A549 (cell line): ENCODE results near the gene SORCS1. TPM values are rescaled to one million over a fixed set of nuclear protein-coding genes. Genes with fewer than 3 reads are reported as not detected.

Experiments used
- ATAC-seq, 2 experiments: fragments of 200-7000 bp in 1 of 2; fragments of >200 bp in 1 of 2; cut with Nextera tagmentation in 1 of 2; cut with Tn5 transposase in 1 of 2; 3 replicates each; pipeline versions ENCODE4 v1.8.0 to v1.9.1; 2018 to 2020; ENCODE audit warnings: mild to moderate bottlenecking in 1 of 2, moderate library complexity in 1 of 2
- CTCF ChIA-PET: fragments of 300-600 bp; sonication (Branson Sonifier 250); formaldehyde crosslinking; extraction: SDS; loops from one replicate; lab custom pipeline; 2021; ENCODE audit warnings: antibody characterized with exemption, inconsistent platforms; lab: Yijun Ruan, JAX
- POLR2A ChIA-PET: fragments of 350-600 bp; formaldehyde crosslinking; extraction: SDS; loops from one replicate; lab custom pipeline; 2021; ENCODE audit warnings: antibody characterized with exemption, inconsistent platforms; lab: Yijun Ruan, JAX
- DNase-seq, 2 experiments: peaks; one replicate each; pipeline versions ENCODE4 v3.0.0 to v3.0.0-alpha.2; 2011 to 2016; ENCODE audit warnings: low read depth in 1 of 2, low spot score in 1 of 2
- FAIRE-seq: peaks from 2 replicates; lab custom pipeline; 2011; peaks lifted over from hg19 to GRCh38; lab: Jason Lieb, UNC
- H3K27ac ChIP-seq, 2 experiments: fragments of >200 bp; sonication (Bioruptor Twin); formaldehyde crosslinking; 3 replicates each; pipeline ENCODE4 v1.5.1; 2016 to 2017
- H3K4me1 ChIP-seq: fragments of >200 bp; sonication (Bioruptor Twin); formaldehyde crosslinking; 3 replicates; pipeline ENCODE4 v1.6.1; 2016
- H3K4me2 ChIP-seq: fragments of >200 bp; sonication (Bioruptor Twin); formaldehyde crosslinking; 3 replicates; pipeline ENCODE4 v1.6.1; 2016
- H3K4me3 ChIP-seq: fragments of >200 bp; sonication (Bioruptor Twin); formaldehyde crosslinking; 3 replicates; pipeline ENCODE4 v1.5.1; 2016
- H3K9me3 ChIP-seq: fragments of >200 bp; sonication (Bioruptor Twin); formaldehyde crosslinking; 3 replicates; pipeline ENCODE4 v1.6.1; 2016
- CHD2 ChIP-seq: fragments of 150-350 bp; IDR thresholded peaks from 2 replicates; pipeline ENCODE4 v1.6.1; 2014; ENCODE audit warnings: low read length; ENCODE audit not compliant: partially characterized antibody
- EHF ChIP-seq: fragments of 250-450 bp; sonication (Bioruptor Pico); IDR thresholded peaks from 2 replicates; pipeline ENCODE4 v1.5.0; 2020; ENCODE audit warnings: mild to moderate bottlenecking
- EHMT2 ChIP-seq: fragments of 200-600 bp; sonication (generic); IDR thresholded peaks from 2 replicates; pipeline ENCODE4 v1.6.1; 2016; ENCODE audit warnings: antibody characterized with exemption, low read depth, mild to moderate bottlenecking, moderate library complexity
- HDAC2 ChIP-seq: fragments of 200-600 bp; sonication (generic); IDR thresholded peaks from 2 replicates; pipeline ENCODE4 v1.6.1; 2016
- HEYL ChIP-seq: fragments of 250-450 bp; sonication (Bioruptor Pico); IDR thresholded peaks from 2 replicates; pipeline ENCODE4 v1.8.0; 2021; ENCODE audit warnings: mild to moderate bottlenecking, moderate library complexity
- HOXB5 ChIP-seq: fragments of 250-450 bp; sonication (Bioruptor Pico); IDR thresholded peaks from 2 replicates; pipeline ENCODE4 v1.5.0; 2020; ENCODE audit warnings: mild to moderate bottlenecking, moderate library complexity
- KDM1A ChIP-seq: fragments of 200-600 bp; sonication (generic); IDR thresholded peaks from 2 replicates; pipeline ENCODE4 v1.6.1; 2016; ENCODE audit warnings: low read depth, mild to moderate bottlenecking
- KDM5A ChIP-seq: fragments of 200-600 bp; sonication (generic); IDR thresholded peaks from 2 replicates; pipeline ENCODE4 v1.6.1; 2016; ENCODE audit warnings: antibody characterized with exemption, mild to moderate bottlenecking
- MAFK ChIP-seq: fragments of 450-650 bp; IDR thresholded peaks from 2 replicates; pipeline ENCODE4 v1.6.1; 2014; ENCODE audit not compliant: partially characterized antibody
- PHF8 ChIP-seq: fragments of 200-600 bp; sonication (generic); IDR thresholded peaks from 2 replicates; pipeline ENCODE4 v1.6.1; 2016; ENCODE audit warnings: low read depth, mild to moderate bottlenecking, antibody characterized with exemption, moderate library complexity, borderline replicate concordance
- POLR2AphosphoS2 ChIP-seq: conservative IDR thresholded peaks from 2 replicates; pipeline ENCODE4 v1.6.1; 2012; ENCODE audit warnings: low read length, improper control_type of control experiment, inconsistent platforms
- RAD21 ChIP-seq, 2 experiments: fragments of >200 bp in 1 of 2; sonication (Bioruptor Twin) in 1 of 2; formaldehyde crosslinking in 1 of 2; IDR thresholded peaks in 1 of 2; conservative IDR thresholded peaks in 1 of 2; 2 replicates in 1 of 2; 3 replicates in 1 of 2; pipeline ENCODE4 v1.6.1; 2012 to 2018; ENCODE audit warnings: inconsistent platforms in 1 of 2
- TFCP2L1 ChIP-seq: fragments of 250-450 bp; sonication (Bioruptor Pico); IDR thresholded peaks from 2 replicates; pipeline ENCODE4 v1.5.0; 2021; ENCODE audit warnings: mild to moderate bottlenecking
- WGBS: methylation state at CpG from one replicate; pipeline ENCODE4 v1.1.6; 2017; ENCODE audit errors: missing lambda C conversion rate; 5-methylcytosine and 5-hydroxymethylcytosine counted together
- polyA plus RNA-seq, 4 experiments: library from polyadenylated mRNA; depleted of rRNA in 3 of 4; stranded (reverse); fragments of >200 nt; fragmentation: RNase III in 1 of 4; extraction: RNeasy Plus Mini Kit Qiagen cat#74134 plus additional on column Dnase treatment in 1 of 4; gene quantifications; 2 replicates in 3 of 4; 3 replicates in 1 of 4; pipeline ENCODE4 v1.2.3, GENCODE V29; 2011 to 2017
- TF ChIP-seq, protein P1 (sequence below): IDR thresholded peaks from 2 replicates; pipeline ENCODE4 v1.6.1; 2012
- TF ChIP-seq, protein P2 (sequence below): IDR thresholded peaks from 2 replicates; pipeline ENCODE4 v1.6.1; 2012
- TF ChIP-seq, protein P3 (sequence below): fragments of >200 bp; sonication (Bioruptor Twin); formaldehyde crosslinking; IDR thresholded peaks from 2 replicates; pipeline ENCODE4 v1.6.1; 2016
- TF ChIP-seq, protein P4 (sequence below): fragments of >200 bp; sonication (Bioruptor Twin); formaldehyde crosslinking; IDR thresholded peaks from 3 replicates; pipeline ENCODE4 v1.5.1; 2016

SORCS1 gene
- polyA plus RNA-seq, 2 of the 4 experiments (the other 2 are of a cell fraction), result not detected

DNA sequence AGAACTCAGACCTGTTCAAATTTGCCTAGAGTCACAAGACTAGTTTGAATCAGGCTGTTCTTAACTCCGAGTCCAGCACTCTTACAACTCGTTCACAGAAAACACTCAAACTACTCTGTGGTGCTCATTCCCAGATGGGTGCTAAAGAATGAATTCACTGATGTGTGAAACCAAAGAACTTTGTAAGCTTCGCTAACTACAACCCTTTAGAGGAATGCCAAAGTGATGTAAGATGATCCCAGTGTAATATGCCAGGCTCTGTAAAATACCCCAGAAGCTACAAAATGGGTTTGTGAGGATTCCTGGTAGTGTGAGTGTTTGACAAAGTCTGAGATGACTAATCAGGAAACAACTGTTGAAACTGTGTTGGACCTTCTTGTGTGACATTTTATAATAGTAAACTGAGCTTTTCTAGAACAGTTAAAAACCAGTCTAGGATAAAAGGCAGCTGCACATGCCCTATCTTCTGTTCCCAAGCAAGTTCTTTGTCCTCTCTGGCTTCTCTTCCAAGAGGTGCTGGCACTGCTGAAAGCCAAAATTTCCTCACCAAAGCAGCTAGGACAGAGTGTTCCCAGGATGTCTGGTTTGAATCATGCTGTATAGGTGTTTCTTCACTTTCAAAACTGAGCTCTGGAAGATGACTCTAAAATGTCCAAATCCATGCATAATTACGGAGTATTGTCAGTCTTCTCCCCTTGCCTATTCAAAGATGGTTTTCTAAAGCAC is 527.6 kb downstream of the SORCS1 start:
- ATAC-seq (no peak), FAIRE-seq (no peak), DNase-seq (no peak)
- Histone ChIP-seq H3K27ac (no peak overlapping the region), H3K4me2 (no peak overlapping the region), H3K4me3 (no peak overlapping the region), H3K9me3 (no peaks in the 10 kb centered on the region), H3K4me1 (no peaks in the 10 kb centered on the region)
- ChIA-PET CTCF (interaction anchor here (0.8 kb wide), 1 partner anchor 12 kb away, joined by 5 read pairs; no protein-coding TSS in a partner anchor), POLR2A (no interaction called here)
- 0% methylated on average over 4 of the region's 4 CpGs for WGBS
- TF ChIP-seq HOXB5 (CRISPR knock-in tag) (no peak), KDM1A (no peak), POLR2AphosphoS2 (no peak), TFCP2L1 (CRISPR knock-in tag) (no peak), RAD21 (conservative IDR thresholded peaks at IDR 0.05 in 1 of 2, IDR thresholded peaks at IDR 0.05 in 1 of 2) (no peak), CHD2 (no peak), HDAC2 (no peak), EHMT2 (no peak)
- TF ChIP-seq, protein P1, sequence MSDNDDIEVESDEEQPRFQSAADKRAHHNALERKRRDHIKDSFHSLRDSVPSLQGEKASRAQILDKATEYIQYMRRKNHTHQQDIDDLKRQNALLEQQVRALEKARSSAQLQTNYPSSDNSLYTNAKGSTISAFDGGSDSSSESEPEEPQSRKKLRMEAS, result no peak

GRCh38 chr10:106635947-106636346 is 528.6 kb downstream of the SORCS1 start:
- H3K4me3 ChIP-seq, result no peak overlapping the region
- no peak overlapping the region for H3K27ac ChIP-seq
- no peak for TF ChIP-seq EHF (CRISPR knock-in tag)
- no peak for TF ChIP-seq HEYL (CRISPR knock-in tag)
- TF ChIP-seq PHF8, result no peak
- TF ChIP-seq EHMT2, result no peak
- TF ChIP-seq, protein P2, sequence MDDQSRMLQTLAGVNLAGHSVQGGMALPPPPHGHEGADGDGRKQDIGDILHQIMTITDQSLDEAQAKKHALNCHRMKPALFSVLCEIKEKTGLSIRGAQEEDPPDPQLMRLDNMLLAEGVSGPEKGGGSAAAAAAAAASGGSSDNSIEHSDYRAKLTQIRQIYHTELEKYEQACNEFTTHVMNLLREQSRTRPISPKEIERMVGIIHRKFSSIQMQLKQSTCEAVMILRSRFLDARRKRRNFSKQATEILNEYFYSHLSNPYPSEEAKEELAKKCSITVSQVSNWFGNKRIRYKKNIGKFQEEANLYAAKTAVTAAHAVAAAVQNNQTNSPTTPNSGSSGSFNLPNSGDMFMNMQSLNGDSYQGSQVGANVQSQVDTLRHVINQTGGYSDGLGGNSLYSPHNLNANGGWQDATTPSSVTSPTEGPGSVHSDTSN, result no peak
- no peak for TF ChIP-seq KDM5A
- TF ChIP-seq, protein P3, sequence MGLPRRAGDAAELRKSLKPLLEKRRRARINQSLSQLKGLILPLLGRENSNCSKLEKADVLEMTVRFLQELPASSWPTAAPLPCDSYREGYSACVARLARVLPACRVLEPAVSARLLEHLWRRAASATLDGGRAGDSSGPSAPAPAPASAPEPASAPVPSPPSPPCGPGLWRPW, result no peak
- TF ChIP-seq RAD21 (conservative IDR thresholded peaks at IDR 0.05 in 1 of 2, IDR thresholded peaks at IDR 0.05 in 1 of 2), result no peak
- H3K4me1 ChIP-seq, result no peaks in the 10 kb centered on the region
- under 1% methylated on average over 6 of the region's 6 CpGs for WGBS
- ChIA-PET POLR2A (no interaction called here), CTCF (no interaction called here)
- no peak overlapping the region for H3K4me2 ChIP-seq
- no peak for FAIRE-seq
- no peak for DNase-seq
- no peak for ATAC-seq
- H3K9me3 ChIP-seq, result no peaks in the 10 kb centered on the region

- Histone ChIP-seq H3K4me3 (no peak overlapping the region), H3K4me1 (no peaks in the 10 kb centered on the region), H3K9me3 (no peaks in the 10 kb centered on the region), H3K4me2 (no peak overlapping the region), H3K27ac (no peak overlapping the region)
- 3% methylated on average over 3 of the region's 3 CpGs for WGBS
- ATAC-seq, result no peak
- CTCF ChIA-PET, result no interaction called here
- POLR2A ChIA-PET, result no interaction called here
- FAIRE-seq, result no peak
- DNase-seq, result no peak
- no peak for TF ChIP-seq MAFK
- TF ChIP-seq, protein P4, sequence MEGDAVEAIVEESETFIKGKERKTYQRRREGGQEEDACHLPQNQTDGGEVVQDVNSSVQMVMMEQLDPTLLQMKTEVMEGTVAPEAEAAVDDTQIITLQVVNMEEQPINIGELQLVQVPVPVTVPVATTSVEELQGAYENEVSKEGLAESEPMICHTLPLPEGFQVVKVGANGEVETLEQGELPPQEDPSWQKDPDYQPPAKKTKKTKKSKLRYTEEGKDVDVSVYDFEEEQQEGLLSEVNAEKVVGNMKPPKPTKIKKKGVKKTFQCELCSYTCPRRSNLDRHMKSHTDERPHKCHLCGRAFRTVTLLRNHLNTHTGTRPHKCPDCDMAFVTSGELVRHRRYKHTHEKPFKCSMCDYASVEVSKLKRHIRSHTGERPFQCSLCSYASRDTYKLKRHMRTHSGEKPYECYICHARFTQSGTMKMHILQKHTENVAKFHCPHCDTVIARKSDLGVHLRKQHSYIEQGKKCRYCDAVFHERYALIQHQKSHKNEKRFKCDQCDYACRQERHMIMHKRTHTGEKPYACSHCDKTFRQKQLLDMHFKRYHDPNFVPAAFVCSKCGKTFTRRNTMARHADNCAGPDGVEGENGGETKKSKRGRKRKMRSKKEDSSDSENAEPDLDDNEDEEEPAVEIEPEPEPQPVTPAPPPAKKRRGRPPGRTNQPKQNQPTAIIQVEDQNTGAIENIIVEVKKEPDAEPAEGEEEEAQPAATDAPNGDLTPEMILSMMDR, result no peak
Observed at GRCh38 chr10:106631016-106631702, 533.3 kb downstream of the SORCS1 start.
